ENCODE data around the gene NCL. TPM values are rescaled to one million over a fixed set of nuclear protein-coding genes. Genes with fewer than 3 reads are reported as not detected.

Gene NCL
- total RNA-seq, 1 experiment from 2014 or later: 1,077 TPM

- no peak overlapping the region for H2AFZ ChIP-seq (ENCODE audit: low read depth, low read length, poor library complexity, severe bottlenecking)
- H3K4me3 ChIP-seq (replicated peaks in 1 of 2; ENCODE audit: low read depth in 1 of 2, low read length in 2 of 2): no peak overlapping the region
- H3K79me2 ChIP-seq (ENCODE audit: insufficient read depth, low read length): no peaks in the 10 kb centered on the region
- no peaks in the 10 kb centered on the region for H4K20me1 ChIP-seq (ENCODE audit: insufficient read depth)
- H3K9ac ChIP-seq (ENCODE audit: low read length): no peak overlapping the region
- H3K9me3 ChIP-seq (ENCODE audit: control insufficient read depth in 1 of 2, insufficient read depth in 1 of 2, low read depth in 1 of 2, low read length in 2 of 2): peaks cover 3 to 14% of the 10 kb centered on the region in 2 experiments; a peak in 1 of 4 replicates
- no peaks in the 10 kb centered on the region for H3K36me3 ChIP-seq (ENCODE audit: control insufficient read depth in 1 of 2, insufficient read depth in 2 of 2, low read length in 2 of 2)
- TF ChIP-seq TCF7L2 (IDR thresholded peaks at IDR 0.05; ENCODE audit: borderline replicate concordance, extremely low read depth, insufficient read depth, insufficient read length): no peak
- TF ChIP-seq ZNF274 (IDR thresholded peaks at IDR 0.05; ENCODE audit: low read depth, low read length): no peak
- no peak for TF ChIP-seq YY1 (IDR thresholded peaks at IDR 0.05; ENCODE audit: extremely low read depth, insufficient replicate concordance, low read depth, low read length)
- no peak for TF ChIP-seq SIN3A (IDR thresholded peaks at IDR 0.05; ENCODE audit: low read depth)
- TF ChIP-seq FOSL1 (IDR thresholded peaks at IDR 0.05; ENCODE audit: low read depth): no peak
- TF ChIP-seq REST (IDR thresholded peaks at IDR 0.05; ENCODE audit: low read depth): no peak
- no peak for TF ChIP-seq EZH2phosphoT487 (IDR thresholded peaks at IDR 0.05; ENCODE audit: borderline replicate concordance)
- TF ChIP-seq ZFX (IDR thresholded peaks at IDR 0.05): no peak
- no peak for TF ChIP-seq EZH2 (IDR thresholded peaks at IDR 0.05)
- no peak for TF ChIP-seq ATF3 (IDR thresholded peaks at IDR 0.05)
- TF ChIP-seq ZBTB33 (IDR thresholded peaks at IDR 0.05; ENCODE audit: extremely low read depth, insufficient replicate concordance, low read length): no peak
- TF ChIP-seq SP1 (IDR thresholded peaks at IDR 0.05; ENCODE audit: low read depth): no peak
- no peak for TF ChIP-seq ELF1 (IDR thresholded peaks at IDR 0.05; ENCODE audit: borderline replicate concordance, low read depth)
- no peak for TF ChIP-seq POLR2AphosphoS5 (IDR thresholded peaks at IDR 0.05; ENCODE audit: low read depth, low read length)
- ATAC-seq (no peak), DNase-seq (ENCODE audit: low read depth, low spot score) (no peak)
- intact Hi-C loops (cut with micrococcal nuclease): no loop called here
- H3K9me2 ChIP-seq (ENCODE audit: insufficient read depth): no peaks in the 10 kb centered on the region
- no peaks in the 10 kb centered on the region for H3K4me1 ChIP-seq (ENCODE audit: control insufficient read depth in 1 of 2, insufficient read depth in 2 of 2, low read length in 2 of 2)
- ChIA-PET POLR2A (no interaction called here), CTCF (no interaction called here), RAD21 (ENCODE audit: low non-redundant PET in 1 of 2, low total read pairs in 2 of 2, uncharacterized antibody in 2 of 2, unreplicated experiment in 2 of 2) (no interaction called here)
- no peak overlapping the region for H3K4me2 ChIP-seq (ENCODE audit: low read length)
- BruUV-seq (replicated peaks): no TSS peak
- H3K27me3 ChIP-seq (ENCODE audit: insufficient read depth, low read length): no peaks in the 10 kb centered on the region
- no peak overlapping the region for H3K27ac ChIP-seq (ENCODE audit: low read depth, low read length)
Measured at GRCh38 chr2:231431606-231432005, 32.7 kb downstream of the NCL start.

Data from HCT116 (cell line).